ENCODE results near the gene SCAANT1.

- no peak for TF ChIP-seq CTCF (conservative IDR thresholded peaks at IDR 0.05 in 1 of 2, IDR thresholded peaks at IDR 0.05 in 1 of 2; ENCODE audit: low read depth in 1 of 2, low read length in 2 of 2)
- TF ChIP-seq EZH2 (IDR thresholded peaks at IDR 0.05; ENCODE audit: low read length, missing control alignments) = no peak
Observed at GRCh38 chr3:63950698-63951097, 38.5 kb upstream of the SCAANT1 start.

Measured in fibroblast of lung (primary cell).